H1 (cell line): ENCODE results near the gene PTP4A1.

Experiments used
- EGR1 ChIP-seq: IDR thresholded peaks from 2 replicates; pipeline ENCODE4 v1.6.1; 2011; ENCODE audit warnings: low read depth, low read length, borderline replicate concordance
- EP300 ChIP-seq, 2 experiments: IDR thresholded peaks; 1 replicate in 1 of 2; 2 replicates in 1 of 2; pipeline ENCODE4 v1.6.1; 2011 to 2012; ENCODE audit warnings: low read depth in 2 of 2, low read length in 2 of 2, mild to moderate bottlenecking in 2 of 2, borderline replicate concordance in 1 of 2, inconsistent platforms in 1 of 2, moderate library complexity in 1 of 2
- EZH2 ChIP-seq: fragments of 200-600 bp; sonication (generic); IDR thresholded peaks from 2 replicates; pipeline ENCODE4 v1.7.1; 2012; ENCODE audit warnings: low read depth, mild to moderate bottlenecking, moderate library complexity, low read length, inconsistent platforms; ENCODE audit not compliant: severe bottlenecking
- JUND ChIP-seq: IDR thresholded peaks from 2 replicates; pipeline ENCODE4 v1.6.1; 2011; ENCODE audit warnings: mild to moderate bottlenecking, improper control_type of control experiment, low read length
- NRF1 ChIP-seq: IDR thresholded peaks from 2 replicates; pipeline ENCODE4 v1.6.1; 2011; ENCODE audit warnings: mild to moderate bottlenecking, low read depth, low read length, improper control_type of control experiment
- POLR2A ChIP-seq, 2 experiments: IDR thresholded peaks; 1 replicate in 1 of 2; 2 replicates in 1 of 2; pipeline ENCODE4 v1.6.1; 2011; ENCODE audit warnings: low read depth in 2 of 2, low read length in 2 of 2, mild to moderate bottlenecking in 2 of 2; ENCODE audit errors: control extremely low read depth in 1 of 2
- RAD21 ChIP-seq, 2 experiments: IDR thresholded peaks in 1 of 2; conservative IDR thresholded peaks in 1 of 2; 2 replicates each; pipeline ENCODE4 v1.6.1; 2011; ENCODE audit warnings: low read depth in 2 of 2, low read length in 2 of 2, improper control_type of control experiment in 1 of 2, inconsistent platforms in 1 of 2, mild to moderate bottlenecking in 1 of 2, moderate library complexity in 1 of 2
- SIN3A ChIP-seq, 2 experiments: IDR thresholded peaks in 1 of 2; conservative IDR thresholded peaks in 1 of 2; 2 replicates each; pipeline ENCODE4 v1.6.1; 2011 to 2012; ENCODE audit warnings: low read length in 2 of 2, improper control_type of control experiment in 1 of 2, low read depth in 1 of 2, mild to moderate bottlenecking in 1 of 2
- YY1 ChIP-seq: IDR thresholded peaks from 2 replicates; pipeline ENCODE4 v1.6.1; 2011; ENCODE audit warnings: low read depth, mild to moderate bottlenecking, low read length
- TF ChIP-seq, protein P1 (sequence below), 3 experiments: IDR thresholded peaks; 1 replicate in 2 of 3; 2 replicates in 1 of 3; pipeline versions ENCODE4 v1.5.1 to v1.6.1; 2011; ENCODE audit warnings: low read length in 3 of 3, mild to moderate bottlenecking in 3 of 3, inconsistent platforms in 2 of 3, low read depth in 1 of 3, moderate library complexity in 1 of 3; ENCODE audit not compliant: insufficient read depth in 1 of 3; ENCODE audit errors: control extremely low read depth in 1 of 3
- TF ChIP-seq, protein P2 (sequence below): IDR thresholded peaks from 2 replicates; pipeline ENCODE4 v1.6.1; 2011; ENCODE audit warnings: low read depth, mild to moderate bottlenecking, low read length; ENCODE audit not compliant: insufficient read depth

DNA sequence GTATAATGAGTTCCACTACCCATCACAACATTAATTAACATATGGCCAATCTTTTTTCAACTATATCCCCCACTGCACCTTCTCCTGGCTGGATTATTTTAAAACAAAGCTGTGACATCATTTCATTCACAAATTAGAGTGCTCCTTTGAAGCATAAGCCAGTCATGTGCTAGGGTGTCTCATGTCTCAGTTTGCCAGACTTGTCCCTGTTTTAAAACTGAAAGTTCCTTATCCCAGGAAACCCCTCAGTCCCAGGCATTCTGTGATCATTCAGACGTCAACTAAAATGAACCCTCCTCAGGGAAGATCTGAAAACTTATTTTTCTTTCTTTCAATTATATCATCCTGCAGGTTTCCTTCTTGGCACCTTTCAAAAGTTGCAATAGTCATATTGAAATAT, 29.3 kb upstream of the PTP4A1 start:
- TF ChIP-seq EGR1 (no peak), POLR2A (IDR thresholded peaks at IDR 0.05; ENCODE audit: control extremely low read depth in 1 of 2, low read depth in 2 of 2, low read length in 2 of 2) (no peak), EZH2 (no peak), RAD21 (IDR thresholded peaks at IDR 0.05 in 1 of 2, conservative IDR thresholded peaks at IDR 0.05 in 1 of 2; ENCODE audit: low read depth in 2 of 2, low read length in 2 of 2) (no peak), JUND (no peak), NRF1 (no peak), SIN3A (conservative IDR thresholded peaks at IDR 0.05 in 1 of 2, IDR thresholded peaks at IDR 0.05 in 1 of 2; ENCODE audit: low read depth in 1 of 2, low read length in 2 of 2) (no peak), EP300 (IDR thresholded peaks at IDR 0.05; ENCODE audit: borderline replicate concordance in 1 of 2, low read depth in 2 of 2, low read length in 2 of 2) (no peak), YY1 (no peak)
- TF ChIP-seq, protein P1, sequence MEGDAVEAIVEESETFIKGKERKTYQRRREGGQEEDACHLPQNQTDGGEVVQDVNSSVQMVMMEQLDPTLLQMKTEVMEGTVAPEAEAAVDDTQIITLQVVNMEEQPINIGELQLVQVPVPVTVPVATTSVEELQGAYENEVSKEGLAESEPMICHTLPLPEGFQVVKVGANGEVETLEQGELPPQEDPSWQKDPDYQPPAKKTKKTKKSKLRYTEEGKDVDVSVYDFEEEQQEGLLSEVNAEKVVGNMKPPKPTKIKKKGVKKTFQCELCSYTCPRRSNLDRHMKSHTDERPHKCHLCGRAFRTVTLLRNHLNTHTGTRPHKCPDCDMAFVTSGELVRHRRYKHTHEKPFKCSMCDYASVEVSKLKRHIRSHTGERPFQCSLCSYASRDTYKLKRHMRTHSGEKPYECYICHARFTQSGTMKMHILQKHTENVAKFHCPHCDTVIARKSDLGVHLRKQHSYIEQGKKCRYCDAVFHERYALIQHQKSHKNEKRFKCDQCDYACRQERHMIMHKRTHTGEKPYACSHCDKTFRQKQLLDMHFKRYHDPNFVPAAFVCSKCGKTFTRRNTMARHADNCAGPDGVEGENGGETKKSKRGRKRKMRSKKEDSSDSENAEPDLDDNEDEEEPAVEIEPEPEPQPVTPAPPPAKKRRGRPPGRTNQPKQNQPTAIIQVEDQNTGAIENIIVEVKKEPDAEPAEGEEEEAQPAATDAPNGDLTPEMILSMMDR (IDR thresholded peaks at IDR 0.05; ENCODE audit: control extremely low read depth in 1 of 3, insufficient read depth in 1 of 3, low read depth in 1 of 3, low read length in 3 of 3) = no peak
- TF ChIP-seq, protein P2, sequence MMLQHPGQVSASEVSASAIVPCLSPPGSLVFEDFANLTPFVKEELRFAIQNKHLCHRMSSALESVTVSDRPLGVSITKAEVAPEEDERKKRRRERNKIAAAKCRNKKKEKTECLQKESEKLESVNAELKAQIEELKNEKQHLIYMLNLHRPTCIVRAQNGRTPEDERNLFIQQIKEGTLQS = no peak
